ENCODE results near the gene ITPKB.

The ITPKB gene

GRCh38 chr1:226731257-226731893, 7.7 kb downstream of the ITPKB start:
- DNase-seq (ENCODE audit: low read depth), result no peak
- no peak for TF ChIP-seq CTCF (conservative IDR thresholded peaks at IDR 0.05; ENCODE audit: low read length)
- H3K4me3 ChIP-seq (ENCODE audit: low read length), result no peak overlapping the region

- no peak for TF ChIP-seq CTCF (conservative IDR thresholded peaks at IDR 0.05; ENCODE audit: low read length)
- H3K4me3 ChIP-seq (ENCODE audit: low read length), result no peak overlapping the region
- DNase-seq (ENCODE audit: low read depth), result no peak
Observed at GRCh38 chr1:226730836-226731235, 8.2 kb downstream of the ITPKB start.

GRCh38 chr1:226730071-226730470, 9.0 kb downstream of the ITPKB start:
- no peak overlapping the region for H3K4me3 ChIP-seq (ENCODE audit: low read length)
- TF ChIP-seq CTCF (conservative IDR thresholded peaks at IDR 0.05; ENCODE audit: low read length), result no peak
- DNase-seq (ENCODE audit: low read depth), result no peak

GRCh38 chr1:226728448-226728847, 10.6 kb downstream of the ITPKB start:
- no peak overlapping the region for H3K4me3 ChIP-seq (ENCODE audit: low read length)
- no peak for DNase-seq (ENCODE audit: low read depth)
- TF ChIP-seq CTCF (conservative IDR thresholded peaks at IDR 0.05; ENCODE audit: low read length), result no peak

GRCh38 chr1:226725897-226726267, 13.2 kb downstream of the ITPKB start:
- DNase-seq (ENCODE audit: low read depth), result no peak
- H3K4me3 ChIP-seq (ENCODE audit: low read length), result no peak overlapping the region
- no peak for TF ChIP-seq CTCF (conservative IDR thresholded peaks at IDR 0.05; ENCODE audit: low read length)

GRCh38 chr1:226723657-226724532, 15.2 kb downstream of the ITPKB start:
- H3K4me3 ChIP-seq (ENCODE audit: low read length), result no peak overlapping the region
- peak; percentile 46 for DNase-seq (ENCODE audit: low read depth)
- no peak for TF ChIP-seq CTCF (conservative IDR thresholded peaks at IDR 0.05; ENCODE audit: low read length)
